Esophagus (tissue), 2 donors: Measurements from ENCODE around the gene SLC43A3. TPM values are rescaled to one million over a fixed set of nuclear protein-coding genes. Genes with fewer than 3 reads are reported as not detected.

Experiments used
- H3K27ac ChIP-seq, 2 donors: one replicate each; pipeline ENCODE4 v1.5.1; 2013; ENCODE audit warnings: low read depth in 2 of 2, mild to moderate bottlenecking in 2 of 2, inconsistent platforms in 1 of 2, low read length in 1 of 2, moderate library complexity in 1 of 2
- H3K27me3 ChIP-seq, 2 donors: one replicate each; pipeline ENCODE4 v1.6.1; 2013; ENCODE audit warnings: low read length in 2 of 2, control low read depth in 1 of 2, mild to moderate bottlenecking in 1 of 2; ENCODE audit not compliant: insufficient read depth in 2 of 2, control insufficient read depth in 1 of 2
- H3K36me3 ChIP-seq, 2 donors: one replicate each; pipeline ENCODE4 v1.6.1; 2013; ENCODE audit warnings: low read length in 1 of 2; ENCODE audit not compliant: control insufficient read depth in 2 of 2, insufficient read depth in 2 of 2
- H3K4me1 ChIP-seq, 2 donors: one replicate each; pipeline ENCODE4 v1.6.1; 2013; ENCODE audit warnings: low read length in 1 of 2; ENCODE audit not compliant: control insufficient read depth in 2 of 2, insufficient read depth in 2 of 2
- H3K4me3 ChIP-seq, 2 donors: one replicate each; pipeline ENCODE4 v1.5.1; 2013; ENCODE audit warnings: low read length in 2 of 2, mild to moderate bottlenecking in 2 of 2, low read depth in 1 of 2, moderate library complexity in 1 of 2
- H3K9me3 ChIP-seq, 2 donors: one replicate each; pipeline ENCODE4 v1.6.1; 2013; ENCODE audit warnings: mild to moderate bottlenecking in 2 of 2, low read depth in 1 of 2, low read length in 1 of 2, moderate library complexity in 1 of 2; ENCODE audit not compliant: control insufficient read depth in 2 of 2, insufficient read depth in 1 of 2
- WGBS, 2 donors: extraction: QIAGEN DNeasy Blood & Tissue Kit; methylation state at CpG; one replicate each; pipeline ENCODE4 v1.1.7; 2013; 5-methylcytosine and 5-hydroxymethylcytosine counted together
- polyA plus RNA-seq, 2 donors: library from polyadenylated mRNA; stranded (reverse); fragments of 200-250 nt; gene quantifications; one replicate each; pipeline ENCODE4 v1.2.3, GENCODE V29; 2013
- donor health status: healthy with polysubstance abuse.
- donor health status: Bipolar disorder and iron deficiency.

Gene SLC43A3
- polyA plus RNA-seq, result 10 to 100 TPM; 24.0 to 28.9 TPM

DNA sequence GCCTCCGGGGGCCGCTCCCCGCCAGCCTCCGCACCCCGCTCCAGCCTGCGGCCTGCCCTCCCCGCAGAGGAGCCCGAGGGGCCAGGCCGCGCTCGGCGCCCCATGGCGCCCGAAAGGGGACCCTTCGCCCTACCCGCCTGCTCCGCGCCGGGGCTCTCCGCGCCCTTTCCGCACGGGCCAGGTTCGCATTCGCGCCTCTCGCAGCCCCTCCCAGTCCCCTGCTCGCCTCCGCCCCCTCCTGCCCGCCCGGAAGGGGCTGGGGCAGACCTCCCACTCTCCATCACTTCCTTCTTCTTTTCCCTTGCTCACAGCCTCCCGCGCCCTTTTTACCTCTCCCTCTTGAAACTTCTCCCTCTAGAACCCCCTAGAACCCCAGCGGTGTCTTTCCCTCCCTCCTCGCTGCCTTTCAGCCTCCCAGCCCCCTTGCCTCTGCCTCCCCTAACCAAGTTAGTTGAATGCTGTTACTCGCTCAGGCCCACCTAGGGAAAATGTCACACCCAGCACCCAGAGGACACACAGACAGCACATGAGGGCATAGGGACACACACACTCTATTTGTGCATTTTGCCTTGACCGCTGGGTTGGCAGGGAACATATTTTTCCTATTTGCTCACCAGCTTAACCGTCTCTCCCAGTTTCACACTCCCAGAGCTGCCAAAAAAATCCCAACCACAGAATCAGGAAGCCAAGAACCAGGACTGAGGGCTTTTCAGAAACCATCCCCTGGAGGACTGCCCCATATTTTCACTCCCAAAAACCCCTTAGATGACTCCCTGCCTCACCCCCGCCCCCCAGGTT lies at the start of gene SLC43A3:
Gene SLC43A3, minus strand, starts transcription at position 193 of the 798 bp plus-strand sequence. CDS start 949 bp downstream, outside the sequence.
- no peaks in the 10 kb centered on the region for H3K36me3 ChIP-seq
- H3K4me3 ChIP-seq, result peak within 1 kb of the TSS; percentile 54 to 55
- H3K4me1 ChIP-seq, result peaks cover 4 to 23% of the 10 kb centered on the region in 2 donors
- H3K27ac ChIP-seq, result peak within 1 kb of the TSS; percentile 96 to 97
- H3K9me3 ChIP-seq, result no peaks in the 10 kb centered on the region
- 2 to 4% methylated on average over 37 to 39 of the region's 39 CpGs for WGBS, 2 donors
- no peaks in the 10 kb centered on the region for H3K27me3 ChIP-seq

DNA sequence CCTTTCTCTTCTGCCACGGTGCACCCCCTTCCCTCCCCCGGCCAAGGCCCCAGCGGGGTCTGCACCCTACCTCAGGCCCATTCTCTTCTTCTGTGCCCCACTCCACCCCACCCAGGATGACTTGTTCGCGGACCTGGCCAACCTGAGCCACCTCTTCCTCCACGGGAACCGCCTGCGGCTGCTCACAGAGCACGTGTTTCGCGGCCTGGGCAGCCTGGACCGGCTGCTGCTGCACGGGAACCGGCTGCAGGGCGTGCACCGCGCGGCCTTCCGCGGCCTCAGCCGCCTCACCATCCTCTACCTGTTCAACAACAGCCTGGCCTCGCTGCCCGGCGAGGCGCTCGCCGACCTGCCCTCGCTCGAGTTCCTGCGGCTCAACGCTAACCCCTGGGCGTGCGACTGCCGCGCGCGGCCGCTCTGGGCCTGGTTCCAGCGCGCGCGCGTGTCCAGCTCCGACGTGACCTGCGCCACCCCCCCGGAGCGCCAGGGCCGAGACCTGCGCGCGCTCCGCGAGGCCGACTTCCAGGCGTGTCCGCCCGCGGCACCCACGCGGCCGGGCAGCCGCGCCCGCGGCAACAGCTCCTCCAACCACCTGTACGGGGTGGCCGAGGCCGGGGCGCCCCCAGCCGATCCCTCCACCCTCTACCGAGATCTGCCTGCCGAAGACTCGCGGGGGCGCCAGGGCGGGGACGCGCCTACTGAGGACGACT lies 49.3 kb upstream of the SLC43A3 start:
- Histone ChIP-seq H3K27ac (peak overlapping the region in 1 of 2 donors; percentile 28), H3K4me1 (peaks cover 0 to 20% of the 10 kb centered on the region in 2 donors), H3K36me3 (no peaks in the 10 kb centered on the region), H3K27me3 (no peaks in the 10 kb centered on the region), H3K4me3 (peak overlapping the region; percentile 33 to 37), H3K9me3 (no peaks in the 10 kb centered on the region)
- WGBS, 2 donors, result 3 to 5% methylated on average over 65 to 80 of the region's 80 CpGs

DNA sequence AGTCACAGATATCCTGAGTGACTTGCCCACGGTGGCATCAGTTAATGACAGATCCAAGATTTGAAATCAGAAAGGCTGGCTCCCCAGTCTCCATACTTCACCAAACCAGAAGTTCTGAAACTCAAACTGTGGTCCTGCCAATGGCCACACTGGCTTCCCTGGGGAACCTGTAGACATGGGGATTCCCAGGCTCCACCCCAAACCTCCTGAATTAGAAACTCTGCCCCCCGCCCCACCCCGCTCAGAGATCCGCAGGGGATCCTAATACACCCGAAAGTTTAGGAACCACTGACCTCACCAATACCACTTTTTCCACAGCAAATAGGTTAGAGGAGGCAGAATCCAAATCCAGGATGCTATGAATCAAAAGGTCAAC lies 48.7 kb upstream of the SLC43A3 start:
- Histone ChIP-seq H3K4me3 (peak overlapping the region in 1 of 2 donors; percentile 37), H3K9me3 (no peaks in the 10 kb centered on the region), H3K27me3 (no peaks in the 10 kb centered on the region), H3K36me3 (no peaks in the 10 kb centered on the region), H3K27ac (no peak overlapping the region), H3K4me1 (peaks cover 0 to 20% of the 10 kb centered on the region in 2 donors)
- WGBS, 2 donors, result 53 to 64% methylated on average over 5 of the region's 5 CpGs

DNA sequence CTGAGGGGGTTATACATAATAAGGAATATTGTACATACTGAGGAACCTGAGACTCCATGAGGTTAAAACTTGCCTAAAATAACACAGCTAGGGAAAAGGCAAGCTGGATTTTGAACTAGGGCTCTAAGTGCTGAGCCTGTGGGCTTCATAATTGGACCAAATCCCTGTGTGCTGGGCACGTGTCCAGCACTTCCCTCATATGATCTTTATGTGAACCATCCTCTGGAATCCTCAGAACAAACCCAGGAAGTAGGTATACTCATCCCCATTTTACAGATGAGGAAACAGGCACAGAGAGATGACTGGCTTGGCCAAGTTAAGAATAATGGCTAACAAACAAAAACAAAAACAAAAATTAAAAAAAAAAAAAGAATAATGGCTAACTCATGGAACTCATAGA lies 48.3 kb upstream of the SLC43A3 start:
- Histone ChIP-seq H3K27ac (no peak overlapping the region), H3K9me3 (no peaks in the 10 kb centered on the region), H3K27me3 (no peaks in the 10 kb centered on the region), H3K4me3 (no peak overlapping the region), H3K4me1 (peaks cover 0 to 20% of the 10 kb centered on the region in 2 donors), H3K36me3 (no peaks in the 10 kb centered on the region)
- WGBS, 2 donors, result 48 to 67% methylated on average over 1 of the region's 1 CpG

DNA sequence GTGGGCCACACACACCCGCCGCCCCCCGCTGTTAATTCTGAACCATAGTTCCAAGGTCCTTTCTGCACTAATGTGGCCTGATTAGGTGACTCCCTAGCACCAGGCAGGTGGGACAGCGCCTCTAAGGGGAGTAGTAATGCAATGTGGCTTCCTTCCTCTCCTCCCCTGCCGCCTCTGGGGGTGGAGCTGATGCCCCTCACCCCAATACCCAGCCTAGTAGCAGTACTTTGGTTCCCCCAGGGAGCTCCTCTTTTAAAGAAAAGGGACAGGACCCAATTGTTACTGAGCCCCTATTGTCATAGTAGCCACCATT lies 47.8 kb upstream of the SLC43A3 start:
- Histone ChIP-seq H3K4me3 (no peak overlapping the region), H3K4me1 (peaks cover 0 to 20% of the 10 kb centered on the region in 2 donors), H3K36me3 (no peaks in the 10 kb centered on the region), H3K27me3 (no peaks in the 10 kb centered on the region), H3K9me3 (no peaks in the 10 kb centered on the region), H3K27ac (no peak overlapping the region)
- 74 to 84% methylated on average over 5 of the region's 5 CpGs for WGBS, 2 donors

DNA sequence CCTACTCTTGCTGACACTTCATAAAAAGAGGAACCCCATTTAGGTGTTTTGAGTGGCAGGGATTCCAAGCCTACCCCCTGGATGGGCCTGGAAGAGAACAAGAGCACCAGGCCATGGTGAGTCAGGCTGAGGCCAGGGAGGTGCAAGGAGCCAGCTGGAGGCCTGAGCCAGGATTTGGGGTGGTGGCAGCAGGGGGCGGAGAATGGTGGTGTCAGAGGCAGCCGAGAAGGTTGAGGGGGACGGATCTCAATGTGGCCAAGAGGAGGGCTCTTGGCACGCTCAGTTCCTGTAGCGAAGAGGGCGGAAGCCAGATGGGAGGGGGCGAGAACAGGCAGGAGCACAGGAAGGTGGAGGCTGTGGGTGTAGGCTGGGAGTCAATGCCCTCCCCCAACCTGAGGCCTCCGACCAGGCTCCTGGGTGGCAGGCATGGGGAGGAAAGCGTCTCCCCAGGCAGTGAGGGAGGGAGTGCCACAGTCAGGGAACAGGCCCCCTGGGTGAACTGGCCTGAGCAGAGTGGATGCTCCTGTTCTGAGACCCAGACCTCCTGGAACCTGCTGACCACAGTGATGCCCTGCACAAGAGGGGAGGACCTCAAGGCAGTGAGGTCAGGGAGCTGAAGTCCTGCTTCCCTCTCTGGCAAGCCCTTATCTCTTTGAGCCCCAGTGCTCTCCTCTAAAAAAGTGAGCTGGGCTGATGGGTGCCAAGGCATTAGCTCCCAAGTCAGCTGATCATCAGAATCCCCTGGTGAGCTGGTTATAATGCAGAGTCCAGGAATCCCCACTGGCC lies 47.3 kb upstream of the SLC43A3 start:
- WGBS, 2 donors, result 45 to 56% methylated on average over 9 of the region's 9 CpGs
- H3K36me3 ChIP-seq, result no peaks in the 10 kb centered on the region
- no peaks in the 10 kb centered on the region for H3K27me3 ChIP-seq

DNA sequence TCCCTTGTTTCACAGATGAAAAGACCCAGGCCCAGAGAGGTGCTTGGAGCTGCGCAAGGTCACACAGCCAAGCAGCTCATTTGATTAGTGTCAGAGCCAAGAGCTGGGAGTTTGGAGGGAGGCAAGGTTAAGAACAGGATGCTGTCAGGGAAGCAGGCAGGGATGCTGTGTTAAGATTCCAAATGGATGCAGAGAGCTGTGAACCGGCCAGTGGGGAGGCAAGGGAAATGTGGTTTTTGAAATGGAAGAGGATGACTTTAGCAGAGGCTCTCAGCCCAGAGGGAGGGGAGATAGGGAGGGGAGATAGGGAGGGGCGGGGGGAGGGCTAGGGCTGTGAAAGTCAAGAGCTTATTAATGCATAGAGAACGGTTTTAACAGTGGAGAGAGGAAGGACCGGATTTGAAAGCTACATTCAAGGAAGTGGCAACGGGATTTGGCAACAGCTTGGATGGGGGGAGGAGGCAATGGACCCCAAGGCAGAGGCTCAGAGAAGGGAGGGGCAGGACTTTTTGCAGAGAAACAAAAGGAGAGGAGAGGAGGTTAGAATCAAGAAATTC lies 46.4 kb upstream of the SLC43A3 start:
- no peaks in the 10 kb centered on the region for H3K27me3 ChIP-seq
- no peak overlapping the region for H3K4me3 ChIP-seq
- H3K9me3 ChIP-seq, result no peaks in the 10 kb centered on the region
- peaks cover 0 to 20% of the 10 kb centered on the region in 2 donors for H3K4me1 ChIP-seq
- no peak overlapping the region for H3K27ac ChIP-seq
- WGBS, 2 donors, result 61 to 63% methylated on average over 6 of the region's 6 CpGs
- H3K36me3 ChIP-seq, result no peaks in the 10 kb centered on the region

More for the DNA sequence above, 47.3 kb upstream of the SLC43A3 start:
- no peak overlapping the region for H3K27ac ChIP-seq
- H3K4me3 ChIP-seq, result no peak overlapping the region
- H3K9me3 ChIP-seq, result no peaks in the 10 kb centered on the region
- H3K4me1 ChIP-seq, result peaks cover 0 to 20% of the 10 kb centered on the region in 2 donors

DNA sequence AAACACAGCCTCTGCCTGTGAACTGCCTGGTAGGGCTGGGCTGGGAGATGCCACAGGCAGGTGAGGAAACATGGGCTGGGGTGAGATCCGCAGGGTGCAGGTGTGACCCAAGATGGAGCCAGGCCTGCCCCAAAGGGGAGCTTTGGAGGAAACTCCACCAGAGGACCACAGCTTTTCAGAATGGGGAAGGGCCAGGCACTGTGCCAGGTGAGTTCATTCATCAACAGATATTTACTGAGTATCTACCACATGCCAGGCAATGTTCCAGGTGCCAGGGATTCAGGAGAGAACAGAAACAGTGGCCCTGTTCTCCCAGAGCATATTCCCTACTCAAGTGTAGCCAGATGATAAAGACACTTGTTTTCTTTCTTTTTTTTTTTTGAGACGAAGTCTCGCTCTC lies 44.6 kb upstream of the SLC43A3 start:
- Histone ChIP-seq H3K27ac (no peak overlapping the region), H3K36me3 (no peaks in the 10 kb centered on the region), H3K9me3 (no peaks in the 10 kb centered on the region), H3K27me3 (no peaks in the 10 kb centered on the region), H3K4me1 (peaks cover 0 to 15% of the 10 kb centered on the region in 2 donors), H3K4me3 (no peak overlapping the region)
- WGBS, 2 donors, result 82 to 91% methylated on average over 3 of the region's 3 CpGs

DNA sequence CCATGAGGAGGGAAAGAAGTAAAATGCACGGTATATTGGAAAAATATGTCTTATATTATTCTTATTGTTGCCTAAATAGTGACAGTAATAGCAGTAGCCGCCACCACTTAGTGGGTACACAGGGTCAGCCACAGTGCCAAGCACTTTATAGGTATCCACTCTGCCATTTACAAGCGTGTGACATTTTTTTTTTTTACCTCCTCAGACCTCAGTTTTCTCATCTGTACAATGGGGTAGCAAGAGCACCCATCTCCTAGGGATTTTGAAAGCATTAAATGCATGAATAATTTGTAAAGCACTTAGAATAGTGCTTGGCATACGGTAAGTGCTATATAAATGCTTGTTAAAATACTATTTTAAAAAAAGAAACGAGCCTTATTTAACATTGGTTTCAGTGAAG lies 42.3 kb upstream of the SLC43A3 start:
- WGBS, 2 donors, result 86% methylated on average over 5 of the region's 5 CpGs
- Histone ChIP-seq H3K27me3 (no peaks in the 10 kb centered on the region), H3K9me3 (no peaks in the 10 kb centered on the region), H3K4me3 (no peak overlapping the region), H3K4me1 (peaks cover 0 to 4% of the 10 kb centered on the region in 2 donors), H3K27ac (no peak overlapping the region), H3K36me3 (no peaks in the 10 kb centered on the region)
